Type B pancreatic cell (in vitro differentiated cells): Measurements from ENCODE around the gene NFIX. TPM values are rescaled to one million over a fixed set of nuclear protein-coding genes. Genes with fewer than 3 reads are reported as not detected.

Experiments used
- DNase-seq: peaks from one replicate; pipeline ENCODE4 v3.0.0; 2021; ENCODE audit warnings: mixed read lengths; ENCODE audit not compliant: unreplicated experiment; ENCODE audit errors: extremely low spot score
- H3K27ac Mint-ChIP-seq: 2 replicates; pipeline ENCODE4 v1.8.0; 2021; ENCODE audit warnings: mild to moderate bottlenecking, mixed read lengths
- H3K27me3 Mint-ChIP-seq: 2 replicates; pipeline ENCODE4 v1.8.0; 2021; ENCODE audit warnings: mixed read lengths
- H3K36me3 Mint-ChIP-seq: 2 replicates; pipeline ENCODE4 v1.8.0; 2021; ENCODE audit warnings: mixed read lengths
- H3K4me1 Mint-ChIP-seq: one replicate; pipeline ENCODE4 v1.8.0; 2021; ENCODE audit warnings: mixed read lengths; ENCODE audit not compliant: unreplicated experiment
- H3K4me3 Mint-ChIP-seq: 2 replicates; pipeline ENCODE4 v1.8.0; 2021; ENCODE audit warnings: mild to moderate bottlenecking, mixed read lengths
- H3K9me3 Mint-ChIP-seq: 2 replicates; pipeline ENCODE4 v1.8.0; 2021; ENCODE audit warnings: mixed read lengths
- CTCF ChIP-seq: fragments of 200-600 bp; sonication (generic); conservative IDR thresholded peaks from 2 replicates; pipeline ENCODE4 v1.5.0; 2021; ENCODE audit warnings: antibody characterized with exemption, mild to moderate bottlenecking
- total RNA-seq: library from RNA; stranded (reverse); gene quantifications from 2 replicates; pipeline ENCODE4 v1.2.1, GENCODE V29; 2021; ENCODE audit warnings: low replicate concordance

NFIX gene
- total RNA-seq, 1 donor from 2014 or later, result 12.4 TPM

DNA sequence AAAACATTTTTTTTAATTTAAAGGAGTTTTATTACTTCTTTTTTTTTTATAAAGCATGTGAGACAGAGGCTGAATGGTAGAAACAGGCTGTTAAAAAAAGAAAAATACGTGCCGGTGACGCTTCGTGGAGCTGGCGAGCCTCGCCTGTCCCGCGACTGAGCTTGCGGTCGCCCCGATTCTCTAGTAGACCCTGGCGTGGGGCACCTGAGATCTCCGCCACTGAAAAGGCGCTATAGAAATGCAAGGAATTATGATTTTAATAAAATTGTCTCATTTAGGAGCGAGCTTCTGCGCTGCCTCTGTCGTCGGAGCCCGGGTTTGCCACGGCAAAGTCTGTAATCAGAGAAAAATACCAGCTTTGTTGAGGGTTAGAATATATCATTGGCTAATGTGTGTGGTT, 18.4 kb downstream of the NFIX start:
- Mint-ChIP-seq H3K9me3 (no peaks in the 10 kb centered on the region), H3K4me1 (peaks cover 25% of the 10 kb centered on the region), H3K4me3 (peak overlapping the region; percentile 54), H3K27ac (no peak overlapping the region), H3K36me3 (no peaks in the 10 kb centered on the region), H3K27me3 (peaks cover 97% of the 10 kb centered on the region)
- no peak for DNase-seq
- no peak for TF ChIP-seq CTCF

DNA sequence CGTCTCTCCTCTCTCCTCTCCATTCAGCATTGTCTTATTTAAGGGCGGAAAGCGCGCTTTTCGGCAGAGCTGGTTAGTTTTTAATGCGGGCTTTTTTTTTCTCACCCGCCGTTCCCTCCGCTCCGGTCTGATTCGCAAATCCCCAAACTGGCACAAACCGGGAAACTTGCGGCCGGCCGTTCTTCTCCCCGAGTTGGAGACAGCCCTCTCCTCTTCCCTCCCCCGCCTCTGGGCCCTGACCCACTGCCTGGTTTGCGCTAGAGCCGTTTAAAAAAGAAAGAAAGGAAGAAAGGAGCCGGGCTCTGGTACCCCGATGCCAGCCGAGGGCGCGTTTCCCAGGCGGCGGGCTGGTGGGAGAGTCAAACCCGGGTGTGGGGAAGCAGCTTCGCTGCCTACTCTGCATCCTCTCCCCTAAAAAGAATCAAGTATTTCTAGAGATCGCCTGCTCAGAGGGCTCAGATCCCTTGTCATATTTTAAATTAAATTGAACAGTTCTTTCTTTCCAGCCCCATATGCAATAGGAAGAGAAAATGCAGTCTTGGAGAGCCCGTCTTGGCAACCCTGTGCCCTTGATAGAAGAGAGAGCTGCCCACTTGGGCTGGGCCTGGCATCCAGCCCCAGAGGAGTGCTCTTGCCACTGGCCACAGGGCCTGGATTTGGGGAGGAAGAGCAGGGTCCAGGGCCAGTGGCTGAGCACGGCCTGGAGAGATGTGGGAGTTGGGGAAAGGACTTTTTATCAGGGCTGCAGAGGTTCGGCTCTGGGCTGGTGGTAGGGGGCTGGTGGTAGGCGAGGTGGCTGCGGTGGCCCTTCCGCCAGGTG, 19.0 kb downstream of the NFIX start:
- no peak overlapping the region for H3K27ac Mint-ChIP-seq
- peak overlapping the region; percentile 54 for H3K4me3 Mint-ChIP-seq
- no peak for DNase-seq
- H3K36me3 Mint-ChIP-seq, result no peaks in the 10 kb centered on the region
- peaks cover 25% of the 10 kb centered on the region for H3K4me1 Mint-ChIP-seq
- peaks cover 97% of the 10 kb centered on the region for H3K27me3 Mint-ChIP-seq
- no peaks in the 10 kb centered on the region for H3K9me3 Mint-ChIP-seq
- TF ChIP-seq CTCF, result no peak

DNA sequence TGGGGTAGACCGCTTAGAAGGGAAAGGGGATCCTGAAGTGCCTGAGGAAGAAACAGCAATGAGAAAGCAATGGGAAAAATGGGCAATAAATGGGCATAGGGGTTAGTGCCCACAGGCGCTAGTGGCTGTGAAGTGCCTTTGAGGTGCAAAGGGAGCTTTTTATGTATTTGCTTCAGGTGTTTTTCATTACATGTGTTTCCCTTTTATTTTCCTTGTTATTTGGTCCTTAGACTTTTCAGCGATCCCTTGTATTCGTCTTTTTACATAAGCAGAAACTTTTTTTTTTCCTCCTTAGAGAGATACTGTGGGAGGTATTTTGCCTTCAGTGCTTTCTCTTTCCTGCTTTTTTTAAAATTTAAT, 19.6 kb downstream of the NFIX start:
- Mint-ChIP-seq H3K27me3 (peaks cover 98% of the 10 kb centered on the region), H3K36me3 (no peaks in the 10 kb centered on the region), H3K4me1 (peaks cover 25% of the 10 kb centered on the region), H3K4me3 (peak overlapping the region; percentile 9), H3K9me3 (no peaks in the 10 kb centered on the region), H3K27ac (no peak overlapping the region)
- no peak for TF ChIP-seq CTCF
- DNase-seq, result no peak

GRCh38 chr19:13015361-13016223, 20.3 kb downstream of the NFIX start:
- peaks cover 25% of the 10 kb centered on the region for H3K4me1 Mint-ChIP-seq
- peak overlapping the region; percentile 37 for H3K27ac Mint-ChIP-seq
- TF ChIP-seq CTCF, result no peak
- no peaks in the 10 kb centered on the region for H3K9me3 Mint-ChIP-seq
- peaks cover 98% of the 10 kb centered on the region for H3K27me3 Mint-ChIP-seq
- no peaks in the 10 kb centered on the region for H3K36me3 Mint-ChIP-seq
- no peak for DNase-seq
- peak overlapping the region; percentile 30 for H3K4me3 Mint-ChIP-seq

DNA sequence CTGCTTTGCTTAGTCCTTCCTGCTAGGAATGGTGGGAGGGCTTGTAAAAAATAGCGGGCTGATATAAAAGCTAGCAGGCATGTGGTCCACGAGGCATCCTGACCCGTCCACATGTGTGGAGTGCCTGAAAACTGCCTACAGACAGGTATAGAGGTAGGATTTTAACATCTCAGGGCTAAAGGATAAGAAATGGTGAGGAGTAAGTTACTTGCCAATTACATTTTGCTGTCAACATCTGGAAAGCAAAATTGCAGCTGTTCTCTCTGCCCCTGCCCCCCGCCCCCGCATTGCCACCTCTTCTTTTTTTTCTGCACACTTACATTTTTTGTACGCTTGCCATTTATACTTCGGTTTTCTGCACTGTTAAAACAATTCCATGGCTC, 21.0 kb downstream of the NFIX start:
- no peaks in the 10 kb centered on the region for H3K36me3 Mint-ChIP-seq
- H3K9me3 Mint-ChIP-seq, result no peaks in the 10 kb centered on the region
- H3K27me3 Mint-ChIP-seq, result peaks cover 98% of the 10 kb centered on the region
- peak overlapping the region; percentile 10 for H3K4me3 Mint-ChIP-seq
- H3K27ac Mint-ChIP-seq, result no peak overlapping the region
- H3K4me1 Mint-ChIP-seq, result peaks cover 25% of the 10 kb centered on the region
- no peak for TF ChIP-seq CTCF
- no peak for DNase-seq
